H1 (cell line): ENCODE results near the gene KRR1. TPM values are rescaled to one million over a fixed set of nuclear protein-coding genes. Genes with fewer than 3 reads are reported as not detected.

ENCODE experiments used
- CTCF ChIA-PET: fragments of 300-600 bp; sonication (Branson Sonifier 250); formaldehyde crosslinking; loops from one replicate; lab custom pipeline; 2021; ENCODE audit not compliant: partially characterized antibody; lab: Charles Lee
- POLR2A ChIA-PET: fragments of 300-600 bp; sonication (Branson Sonifier 250); formaldehyde crosslinking; loops from one replicate; lab custom pipeline; 2021; ENCODE audit warnings: inconsistent platforms; ENCODE audit not compliant: partially characterized antibody; lab: Charles Lee
- DNase-seq, 2 experiments: peaks; one replicate each; pipeline versions ENCODE4 v3.0.0 to v3.0.0-alpha.2; 2010 to 2022; ENCODE audit warnings: low spot score in 2 of 2, low read depth in 1 of 2, mixed read lengths in 1 of 2
- FAIRE-seq: peaks from 2 replicates; lab custom pipeline; 2011; peaks lifted over from hg19 to GRCh38; lab: Jason Lieb, UNC
- H2AFZ ChIP-seq: 2 replicates; pipeline ENCODE4 v1.8.1; 2012; ENCODE audit warnings: low read length, inconsistent platforms
- H2AK5ac ChIP-seq: 2 replicates; pipeline ENCODE4 v1.6.1; 2013; ENCODE audit warnings: low read depth, low read length
- H2BK120ac ChIP-seq: replicated peaks from 2 replicates; pipeline ENCODE3; 2013; ENCODE audit warnings: low read depth, low read length, inconsistent platforms
- H2BK12ac ChIP-seq: 2 replicates; pipeline ENCODE4 v1.6.1; 2013; ENCODE audit warnings: low read depth, low read length
- H2BK15ac ChIP-seq: 2 replicates; pipeline ENCODE4 v1.6.1; 2013; ENCODE audit warnings: low read length
- H2BK20ac ChIP-seq: 2 replicates; pipeline ENCODE4 v1.6.1; 2013; ENCODE audit warnings: low read length
- H2BK5ac ChIP-seq: 2 replicates; pipeline ENCODE4 v1.6.1; 2013; ENCODE audit warnings: low read depth, low read length
- H3K14ac ChIP-seq: 2 replicates; pipeline ENCODE4 v1.6.1; 2013; ENCODE audit warnings: inconsistent platforms; ENCODE audit not compliant: insufficient read length
- H3K18ac ChIP-seq: 2 replicates; pipeline ENCODE4 v1.6.1; 2013; ENCODE audit warnings: low read length; ENCODE audit errors: extremely low read depth
- H3K23ac ChIP-seq: 2 replicates; pipeline ENCODE4 v1.6.1; 2013; ENCODE audit warnings: inconsistent platforms; ENCODE audit not compliant: insufficient read length
- H3K23me2 ChIP-seq: 2 replicates; pipeline ENCODE4 v1.6.1; 2013; ENCODE audit warnings: low read depth, low read length
- H3K27ac ChIP-seq: 2 replicates; pipeline ENCODE4 v1.6.1; 2011; ENCODE audit warnings: low read depth, low read length, inconsistent platforms
- H3K27me3 ChIP-seq, 4 experiments: replicated peaks in 1 of 4; 1 replicate in 1 of 4; 2 replicates in 3 of 4; pipeline versions ENCODE4 v1.6.1 to v1.8.1; 2011 to 2013; ENCODE audit warnings: low read length in 3 of 4, mild to moderate bottlenecking in 3 of 4, inconsistent platforms in 2 of 4, mixed read lengths in 2 of 4, moderate library complexity in 1 of 4; ENCODE audit not compliant: control insufficient read depth in 3 of 4, insufficient read depth in 3 of 4; ENCODE audit errors: extremely low read depth in 1 of 4
- H3K36me3 ChIP-seq, 4 experiments: 2 replicates each; pipeline versions ENCODE4 v1.6.1 to v1.8.1; 2011 to 2013; ENCODE audit warnings: mild to moderate bottlenecking in 4 of 4, low read length in 3 of 4, moderate library complexity in 2 of 4, control low read depth in 1 of 4, inconsistent platforms in 1 of 4; ENCODE audit not compliant: insufficient read depth in 4 of 4, control insufficient read depth in 2 of 4
- H3K4ac ChIP-seq: replicated peaks from 2 replicates; pipeline ENCODE3; 2013; ENCODE audit warnings: low read length, low read depth, mixed read lengths, inconsistent platforms; ENCODE audit not compliant: insufficient read length
- H3K4me1 ChIP-seq, 4 experiments: replicated peaks in 1 of 4; 1 replicate in 1 of 4; 2 replicates in 3 of 4; pipeline versions ENCODE4 v1.6.1 to v1.8.1; 2011 to 2013; ENCODE audit warnings: low read length in 3 of 4, inconsistent platforms in 2 of 4, mixed read lengths in 1 of 4; ENCODE audit not compliant: insufficient read depth in 4 of 4, control insufficient read depth in 3 of 4
- H3K4me2 ChIP-seq, 2 experiments: 2 replicates each; pipeline versions ENCODE4 v1.6.1 to v1.8.1; 2011 to 2013; ENCODE audit warnings: low read depth in 2 of 2, low read length in 2 of 2, control low read depth in 1 of 2, inconsistent platforms in 1 of 2, mild to moderate bottlenecking in 1 of 2; ENCODE audit not compliant: insufficient read depth in 1 of 2
- H3K4me3 ChIP-seq, 4 experiments: fragments of 200-600, 300-600 bp in 1 of 4; sonication (generic), shearing (Covaris generic), sonication (Bioruptor Twin) in 1 of 4; 2 replicates each; pipeline versions ENCODE4 v1.5.1 to v1.8.1; 2011 to 2016; ENCODE audit warnings: low read length in 4 of 4, low read depth in 3 of 4, control low read depth in 2 of 4, inconsistent platforms in 2 of 4, mild to moderate bottlenecking in 2 of 4, mixed read lengths in 1 of 4, moderate library complexity in 1 of 4; ENCODE audit not compliant: insufficient read depth in 2 of 4; ENCODE audit errors: extremely low read depth in 1 of 4
- H3K56ac ChIP-seq: replicated peaks from 2 replicates; pipeline ENCODE3; 2013; ENCODE audit warnings: low read depth, mild to moderate bottlenecking, mixed read lengths, low read length, inconsistent platforms; ENCODE audit not compliant: insufficient read length
- H3K79me1 ChIP-seq: 2 replicates; pipeline ENCODE4 v1.6.1; 2013; ENCODE audit warnings: low read depth, low read length, control low read depth
- H3K79me2 ChIP-seq, 2 experiments: 2 replicates each; pipeline versions ENCODE4 v1.6.1 to v1.8.1; 2012 to 2013; ENCODE audit warnings: low read length in 2 of 2, mild to moderate bottlenecking in 2 of 2, inconsistent platforms in 1 of 2; ENCODE audit not compliant: insufficient read depth in 2 of 2, control insufficient read depth in 1 of 2
- H3K9ac ChIP-seq, 4 experiments: replicated peaks in 1 of 4; 1 replicate in 1 of 4; 2 replicates in 3 of 4; pipeline versions ENCODE4 v1.6.1 to v1.8.1; 2011 to 2013; ENCODE audit warnings: low read depth in 3 of 4, low read length in 3 of 4, control low read depth in 2 of 4, mild to moderate bottlenecking in 2 of 4, moderate library complexity in 2 of 4, inconsistent platforms in 1 of 4; ENCODE audit errors: extremely low read depth in 1 of 4
- H3K9me3 ChIP-seq, 2 experiments: 2 replicates each; pipeline versions ENCODE4 v1.6.1 to v1.8.1; 2012 to 2013; ENCODE audit warnings: mild to moderate bottlenecking in 2 of 2, moderate library complexity in 2 of 2, control low read depth in 1 of 2, inconsistent platforms in 1 of 2, low read depth in 1 of 2, low read length in 1 of 2, mixed read lengths in 1 of 2; ENCODE audit not compliant: insufficient read depth in 2 of 2
- H4K20me1 ChIP-seq, 2 experiments: replicated peaks in 1 of 2; 2 replicates each; pipeline versions ENCODE3 to v1.8.1; 2011 to 2013; ENCODE audit warnings: inconsistent platforms in 2 of 2, low read length in 2 of 2, mild to moderate bottlenecking in 1 of 2; ENCODE audit not compliant: insufficient read depth in 2 of 2, control insufficient read depth in 1 of 2
- H4K5ac ChIP-seq: 2 replicates; pipeline ENCODE4 v1.6.1; 2013; ENCODE audit warnings: low read length, low read depth, mixed read lengths, inconsistent platforms; ENCODE audit not compliant: insufficient read length
- H4K8ac ChIP-seq: 2 replicates; pipeline ENCODE4 v1.8.0; 2013; ENCODE audit warnings: mild to moderate bottlenecking, moderate library complexity, low read length, inconsistent platforms; ENCODE audit not compliant: insufficient read depth; ENCODE audit errors: extremely low read depth
- H4K91ac ChIP-seq: replicated peaks from 2 replicates; pipeline ENCODE3; 2013; ENCODE audit warnings: low read length, mixed read lengths, inconsistent platforms; ENCODE audit not compliant: insufficient read length
- ASH2L ChIP-seq: fragments of 200-600, 300-600 bp; sonication (generic); IDR thresholded peaks from one replicate; pipeline ENCODE4 v1.7.1; 2017; ENCODE audit warnings: low read length
- BACH1 ChIP-seq: IDR thresholded peaks from 2 replicates; pipeline ENCODE4 v1.6.1; 2012; ENCODE audit warnings: low read length, improper control_type of control experiment
- BCL11A ChIP-seq, 2 experiments: IDR thresholded peaks; one replicate each; pipeline ENCODE4 v1.6.1; 2011; ENCODE audit warnings: low read depth in 2 of 2, low read length in 2 of 2, mild to moderate bottlenecking in 2 of 2
- CBX5 ChIP-seq: fragments of 300-800, 300-1000 bp; sonication (generic); IDR thresholded peaks from 2 replicates; pipeline ENCODE4 v1.7.1; 2016; ENCODE audit warnings: antibody characterized with exemption, low read length, low read depth
- FOSL1 ChIP-seq: IDR thresholded peaks from 2 replicates; pipeline ENCODE4 v1.6.1; 2011; ENCODE audit warnings: mild to moderate bottlenecking, low read depth, low read length, moderate library complexity; ENCODE audit not compliant: insufficient read depth
- HDAC2 ChIP-seq, 2 experiments: fragments of 300-600 bp in 1 of 2; sonication (generic) in 1 of 2; IDR thresholded peaks; 2 replicates each; pipeline ENCODE4 v1.6.1; 2011 to 2012; ENCODE audit warnings: low read depth in 2 of 2, low read length in 2 of 2, mild to moderate bottlenecking in 2 of 2, moderate library complexity in 2 of 2, borderline replicate concordance in 1 of 2, inconsistent platforms in 1 of 2
- MAFK ChIP-seq: IDR thresholded peaks from 2 replicates; pipeline ENCODE4 v1.6.1; 2012; ENCODE audit warnings: low read depth, mild to moderate bottlenecking, improper control_type of control experiment, low read length
- NANOG ChIP-seq: IDR thresholded peaks from 2 replicates; pipeline ENCODE4 v1.6.1; 2011; ENCODE audit warnings: low read length, low read depth, mild to moderate bottlenecking, inconsistent platforms; ENCODE audit not compliant: insufficient read depth, poor library complexity, severe bottlenecking
- POLR2A ChIP-seq, 2 experiments: IDR thresholded peaks; 1 replicate in 1 of 2; 2 replicates in 1 of 2; pipeline ENCODE4 v1.6.1; 2011; ENCODE audit warnings: low read depth in 2 of 2, low read length in 2 of 2, mild to moderate bottlenecking in 2 of 2; ENCODE audit errors: control extremely low read depth in 1 of 2
- SIRT6 ChIP-seq: IDR thresholded peaks from one replicate; pipeline ENCODE4 v1.7.1; 2012; ENCODE audit warnings: low read length, inconsistent platforms
- SP1 ChIP-seq: IDR thresholded peaks from 2 replicates; pipeline ENCODE4 v1.6.1; 2011; ENCODE audit warnings: low read depth, low read length
- SP2 ChIP-seq: IDR thresholded peaks from 2 replicates; pipeline ENCODE4 v1.6.1; 2012; ENCODE audit warnings: mild to moderate bottlenecking, low read length, inconsistent platforms
- TAF7 ChIP-seq: optimal IDR thresholded peaks from 2 replicates; pipeline ENCODE3; 2011; ENCODE audit warnings: low read depth, mild to moderate bottlenecking, inconsistent platforms, low read length, moderate library complexity, borderline replicate concordance
- WGBS, 2 experiments: shearing (Covaris generic) in 1 of 2; methylation state at CpG; one replicate each; pipeline versions ENCODE4 v1.1.6 to v1.1.7; 2013 to 2015; ENCODE audit warnings: low lambda C conversion rate in 2 of 2, mixed read lengths in 2 of 2, inconsistent platforms in 1 of 2, low coverage in 1 of 2, missing lambda C conversion rate in 1 of 2; ENCODE audit not compliant: insufficient replicate concordance in 2 of 2, insufficient coverage in 1 of 2, insufficient read length in 1 of 2; ENCODE audit errors: extremely low coverage in 1 of 2, missing lambda C conversion rate in 1 of 2; 5-methylcytosine and 5-hydroxymethylcytosine counted together
- polyA plus RNA-seq, 7 experiments: library from polyadenylated mRNA; depleted of rRNA in 3 of 7; stranded (reverse) in 5 of 7; unstranded in 2 of 7; fragments of >200 nt in 5 of 7; fragments of 200-250 nt in 2 of 7; gene quantifications; 1 replicate in 5 of 7; 2 replicates in 1 of 7; 4 replicates in 1 of 7; pipeline versions ENCODE4 v1.2.1 to v1.2.3, GENCODE V29; 2011 to 2013; ENCODE audit warnings: missing spikeins in 2 of 7, mixed read lengths in 2 of 7
- total RNA-seq: library from RNA; stranded (reverse); fragmentation: NEBNext Ultra II Directional; extraction: Animal tissue kit (Norgen Biotek cat#: 25700); gene quantifications from 2 replicates; pipeline ENCODE4 v1.2.1, GENCODE V29; 2021
- TF ChIP-seq, protein P1 (sequence below): IDR thresholded peaks from 2 replicates; pipeline ENCODE4 v1.6.1; 2012; ENCODE audit warnings: inconsistent platforms

Gene KRR1
- total and polyA plus RNA-seq, 2 of the 8 experiments (the other 6 are each of a cell fraction or from before 2014, with no cell fraction given): 6.1 to 80.1 TPM

DNA sequence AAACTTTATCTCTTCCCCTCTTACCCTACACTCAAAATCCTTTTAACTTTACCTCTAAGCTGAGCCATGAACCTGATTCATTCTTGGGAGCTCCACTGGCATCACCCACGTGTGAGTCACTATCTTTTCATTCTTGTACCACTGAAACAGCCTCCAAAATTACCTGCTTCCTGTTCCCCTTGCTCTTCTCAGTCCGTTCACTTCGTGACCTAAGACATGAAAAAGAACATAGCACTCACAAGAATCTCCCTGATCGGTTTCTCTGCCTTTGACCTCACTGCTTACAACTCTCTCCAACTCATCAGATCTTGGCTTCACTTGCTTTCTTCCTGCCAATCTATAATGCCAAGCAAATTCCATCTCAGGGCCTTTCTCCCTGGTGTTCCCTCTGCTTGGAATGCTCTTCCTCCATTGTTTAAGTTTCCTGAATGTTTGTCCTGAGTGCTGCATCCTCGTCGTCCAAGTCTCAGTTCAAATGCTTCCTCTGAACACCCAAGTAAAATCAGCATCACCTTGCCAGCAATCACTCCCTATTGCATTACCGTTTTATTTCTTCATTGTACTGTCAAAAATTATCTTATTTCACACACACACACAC is 21.7 kb downstream of the KRR1 start:
- Histone ChIP-seq H4K91ac (no peak overlapping the region), H4K5ac (no peak overlapping the region), H3K23me2 (no peaks in the 10 kb centered on the region; the same call in 1 of the 2 replicates), H3K9ac (no peak overlapping the region), H2AK5ac (no peak overlapping the region), H3K27me3 (no peaks in the 10 kb centered on the region), H2BK12ac (no peak overlapping the region), H3K4me2 (no peak overlapping the region), H2BK15ac (no peak overlapping the region), H3K79me2 (no peaks in the 10 kb centered on the region), H3K4ac (no peak overlapping the region), H3K14ac (no peak overlapping the region), H2BK5ac (no peak overlapping the region), H4K8ac (no peak overlapping the region), H3K4me1 (peaks cover 0 to 4% (median 3%) of the 10 kb centered on the region in 4 experiments; a peak in 4 of 7 replicates), H2AFZ (no peak overlapping the region), H2BK20ac (no peak overlapping the region), H4K20me1 (no peaks in the 10 kb centered on the region), H3K56ac (peak overlapping the region; percentile 54), H3K27ac (no peak overlapping the region), H2BK120ac (no peak overlapping the region), H3K79me1 (no peaks in the 10 kb centered on the region), H3K36me3 (no peaks in the 10 kb centered on the region), H3K9me3 (no peaks in the 10 kb centered on the region), H3K23ac (no peak overlapping the region), H3K4me3 (no peak overlapping the region), H3K18ac (no peak overlapping the region)
- 81% methylated on average over 7 of the region's 7 CpGs; no CpG with 5 or more reads in 1 of the 2 experiments for WGBS, 2 experiments
- CTCF ChIA-PET: no interaction called here
- FAIRE-seq (no peak), DNase-seq (no peak)
- POLR2A ChIA-PET: no interaction called here
- TF ChIP-seq SIRT6 (no peak), FOSL1 (no peak), SP1 (no peak), NANOG (no peak), BCL11A (IDR thresholded peaks at IDR 0.05; ENCODE audit: low read depth in 2 of 2, low read length in 2 of 2) (no peak), POLR2A (IDR thresholded peaks at IDR 0.05; ENCODE audit: control extremely low read depth in 1 of 2, low read depth in 2 of 2, low read length in 2 of 2) (no peak), BACH1 (no peak), CBX5 (no peak), HDAC2 (IDR thresholded peaks at IDR 0.05; ENCODE audit: borderline replicate concordance in 1 of 2, low read depth in 2 of 2, low read length in 2 of 2) (no peak), SP2 (no peak), TAF7 (no peak), ASH2L (no peak), MAFK (no peak)
- TF ChIP-seq, protein P1, sequence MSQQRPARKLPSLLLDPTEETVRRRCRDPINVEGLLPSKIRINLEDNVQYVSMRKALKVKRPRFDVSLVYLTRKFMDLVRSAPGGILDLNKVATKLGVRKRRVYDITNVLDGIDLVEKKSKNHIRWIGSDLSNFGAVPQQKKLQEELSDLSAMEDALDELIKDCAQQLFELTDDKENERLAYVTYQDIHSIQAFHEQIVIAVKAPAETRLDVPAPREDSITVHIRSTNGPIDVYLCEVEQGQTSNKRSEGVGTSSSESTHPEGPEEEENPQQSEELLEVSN: no peak
